Measurements from ENCODE around the gene DZIP1.
"Not testable (repeated sequence)": the region's sequence is repeated elsewhere in the genome, so short reads cannot be mapped to it uniquely, and the experiment has no call there.

The DZIP1 gene

GRCh38 chr13:95644601-95645052 lies at the start of gene DZIP1:
Gene DZIP1 (minus strand): TSS chr13:95644706. CDS start chr13:95642029, 2,677 bp downstream.
- no peak for DNase-seq

DNA sequence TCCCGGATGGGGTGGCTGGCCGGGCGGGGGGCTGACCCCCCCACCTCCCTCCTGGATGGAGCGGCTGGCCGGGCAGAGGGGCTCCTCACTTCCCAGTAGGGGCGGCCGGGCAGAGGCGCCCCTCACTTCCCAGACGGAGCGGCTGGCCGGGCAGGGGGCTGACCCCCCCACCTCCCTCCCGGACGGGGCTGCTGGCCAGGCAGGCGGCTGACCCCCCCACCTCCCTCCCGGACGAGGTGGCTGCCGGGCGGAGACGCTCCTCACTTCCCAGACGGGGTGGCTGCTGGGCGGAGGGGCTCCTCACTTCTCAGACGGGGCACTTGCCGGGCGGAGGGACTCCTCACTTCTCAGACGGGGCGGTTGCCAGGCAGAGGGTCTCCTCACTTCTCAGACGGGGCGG lies 46.5 kb upstream of the DZIP1 start:
- DNase-seq, result not testable (repeated sequence)

- DNase-seq, result no peak
These were observed 45.0 kb upstream of the DZIP1 start for GRCh38 chr13:95689582-95689926.

DNA sequence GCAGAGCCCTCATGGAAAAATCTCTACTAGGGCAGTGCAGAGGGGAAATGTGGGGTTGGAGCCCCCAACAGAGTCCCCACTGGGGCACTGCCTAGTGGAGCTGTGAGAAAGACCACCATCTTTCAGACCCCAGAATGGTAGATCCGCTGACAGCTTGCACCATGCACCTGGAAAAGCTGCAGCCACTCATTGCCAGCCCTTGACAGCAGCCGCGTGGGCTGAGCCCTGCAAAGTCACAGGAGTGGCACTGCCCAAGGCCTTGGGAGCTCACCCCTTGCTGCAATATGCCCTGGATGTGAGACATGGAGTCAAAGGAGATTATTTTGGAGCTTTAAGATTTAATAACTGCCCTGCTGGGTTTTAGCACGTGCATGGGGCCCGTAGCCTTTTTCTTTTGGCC lies 40.5 kb upstream of the DZIP1 start:
- not testable (repeated sequence) for DNase-seq

- no peak for DNase-seq
These were observed 39.9 kb upstream of the DZIP1 start for GRCh38 chr13:95684418-95684817.

GRCh38 chr13:95679722-95680121 lies 35.2 kb upstream of the DZIP1 start:
- no peak for DNase-seq

GRCh38 chr13:95678967-95679366 lies 34.5 kb upstream of the DZIP1 start:
- DNase-seq, result no peak

GRCh38 chr13:95677564-95678266 lies 33.2 kb upstream of the DZIP1 start:
- no peak for DNase-seq

DNA sequence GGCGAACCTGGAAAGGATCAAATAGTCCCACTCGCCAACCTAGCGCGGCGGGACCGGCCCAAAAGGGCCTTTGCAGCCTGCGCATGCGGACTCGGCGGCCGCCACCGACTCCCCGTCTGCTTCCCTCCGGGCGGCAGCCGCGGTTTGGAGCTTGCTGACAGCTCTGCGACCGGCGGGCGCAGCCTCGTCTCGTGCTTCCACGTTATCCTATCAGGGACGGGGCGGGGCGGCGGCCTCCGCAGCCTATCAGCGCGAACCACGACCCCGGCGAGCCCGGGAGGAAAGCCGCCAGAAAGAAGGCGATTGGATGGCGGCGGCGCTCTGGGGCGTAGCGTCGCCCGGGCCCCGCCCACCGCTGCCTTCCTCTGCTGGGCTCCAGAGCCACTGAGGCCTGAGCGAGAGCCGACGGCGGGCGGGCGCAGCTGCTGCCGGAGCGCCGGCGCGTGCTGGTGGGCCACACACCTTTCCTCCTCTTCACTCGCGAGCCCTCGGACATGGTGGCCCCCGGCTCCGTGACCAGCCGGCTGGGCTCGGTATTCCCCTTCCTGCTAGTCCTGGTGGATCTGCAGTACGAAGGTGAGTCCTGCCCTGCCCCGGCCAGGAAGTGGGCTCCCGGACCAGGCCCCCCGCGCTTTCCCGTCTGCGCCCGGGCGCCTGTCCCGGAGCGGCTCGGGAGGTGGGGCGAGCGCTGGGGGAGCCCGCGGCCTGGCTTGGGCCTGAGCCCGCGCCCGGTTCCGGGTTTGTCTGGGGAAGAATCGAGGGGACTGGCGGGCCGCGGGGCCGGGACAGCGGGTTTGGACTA lies 32.5 kb upstream of the DZIP1 start, which contains the start of gene DNAJC3:
DNAJC3 (plus strand) TSS at position 378 of the 802 bp plus-strand sequence; CDS start at position 495, 117 bp downstream.
- peak; percentile 97 for DNase-seq

DNA sequence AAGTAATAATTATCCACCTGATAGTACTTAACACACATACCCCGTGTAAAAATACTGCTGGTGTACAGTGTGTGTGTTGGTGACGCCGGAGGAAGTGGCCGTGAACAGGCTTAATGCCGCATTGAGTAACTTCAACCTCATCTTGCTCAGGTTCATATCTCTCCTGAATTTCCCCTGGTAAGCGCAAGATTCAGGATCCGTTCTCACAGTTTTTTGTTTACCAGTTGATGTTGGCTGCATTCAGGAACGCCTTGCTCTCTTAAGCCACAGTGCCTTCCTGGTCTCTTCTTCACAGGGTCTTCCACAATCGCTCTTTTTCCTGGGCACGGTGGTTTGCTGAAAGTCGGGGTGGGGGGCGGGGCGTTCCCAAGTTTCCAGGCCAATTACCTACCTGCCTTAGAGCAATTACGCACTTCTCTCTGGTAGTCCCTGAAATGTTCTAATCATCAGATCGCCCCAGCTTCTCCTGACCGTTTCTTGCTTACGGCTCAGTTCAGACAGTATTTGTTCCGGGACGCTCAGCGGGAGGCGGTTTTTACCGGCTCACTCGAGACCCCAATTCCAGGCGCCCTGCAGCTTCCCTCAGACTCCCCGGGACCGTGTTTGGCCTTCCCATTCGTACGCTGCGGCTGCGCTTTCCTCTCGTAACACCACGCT lies 31.7 kb upstream of the DZIP1 start:
- no peak for DNase-seq

DNA sequence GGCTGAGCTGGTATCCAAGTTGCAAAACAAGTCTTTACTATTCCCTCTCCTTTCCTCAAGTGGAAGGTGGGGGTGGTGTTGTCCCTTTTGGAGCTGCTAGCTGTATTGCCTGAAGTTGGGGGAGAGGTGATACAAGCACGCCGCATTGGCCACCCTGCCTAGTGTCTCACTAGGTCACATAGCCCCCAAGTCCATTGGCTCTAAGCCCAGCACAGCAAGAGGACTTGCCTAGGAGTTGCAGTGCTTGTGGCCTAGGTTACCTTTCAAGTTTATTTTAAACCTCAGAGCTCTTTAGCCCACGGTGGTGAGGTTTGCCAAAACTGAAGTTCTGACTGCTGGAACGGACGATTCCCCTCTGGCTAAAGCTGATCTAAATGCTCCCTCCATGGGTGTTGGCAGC lies 27.1 kb upstream of the DZIP1 start:
- no peak for DNase-seq

- not testable (repeated sequence) for DNase-seq
These were observed 22.7 kb upstream of the DZIP1 start for GRCh38 chr13:95667235-95667634.

DNA sequence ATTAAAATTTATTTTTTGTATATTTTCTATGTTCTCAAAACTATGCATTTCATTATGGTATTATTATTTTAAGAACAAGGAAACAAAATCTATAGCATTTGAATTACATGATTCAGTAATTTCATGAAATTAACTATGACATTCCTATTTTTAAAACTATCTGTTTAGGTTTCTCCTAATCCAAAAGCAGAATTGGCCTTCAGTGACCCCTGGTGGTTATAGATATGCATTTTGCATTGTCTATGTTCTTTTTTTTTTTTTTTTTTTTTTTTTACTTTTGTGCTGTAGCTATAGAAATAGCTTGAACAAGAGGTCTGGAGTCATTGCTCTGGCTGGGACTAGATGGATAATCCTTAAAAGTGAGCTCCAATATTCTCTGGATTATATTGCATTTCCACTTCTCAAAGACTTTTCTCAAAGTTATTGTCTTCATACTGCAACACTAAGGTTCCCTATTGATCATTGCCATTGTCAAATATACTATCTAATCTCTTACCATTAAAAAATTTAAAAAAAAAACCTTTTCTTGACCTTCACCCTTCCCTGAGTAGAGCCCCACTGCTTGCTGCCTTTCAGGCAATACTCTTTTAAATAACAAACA lies 16.6 kb upstream of the DZIP1 start:
- no peak for DNase-seq

DNA sequence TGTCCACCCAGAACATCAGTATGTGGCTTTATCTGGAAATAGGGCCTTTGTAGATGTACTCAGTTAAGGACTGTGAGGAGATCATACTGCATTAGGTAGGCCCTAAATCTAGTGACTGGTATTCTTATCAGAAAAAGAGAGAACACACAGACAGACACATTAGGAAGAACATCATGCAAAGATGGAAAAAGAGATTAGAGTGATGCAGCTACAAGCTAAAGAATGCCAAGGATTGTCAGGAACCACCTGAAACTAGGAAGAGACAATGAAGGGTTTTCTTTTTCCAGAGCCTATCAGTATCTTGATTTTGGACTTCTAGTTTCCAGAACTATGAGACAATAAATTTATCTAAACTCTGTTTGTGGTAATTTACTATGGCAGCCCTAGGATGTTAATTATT lies 15.0 kb upstream of the DZIP1 start:
- DNase-seq, result no peak

DNA sequence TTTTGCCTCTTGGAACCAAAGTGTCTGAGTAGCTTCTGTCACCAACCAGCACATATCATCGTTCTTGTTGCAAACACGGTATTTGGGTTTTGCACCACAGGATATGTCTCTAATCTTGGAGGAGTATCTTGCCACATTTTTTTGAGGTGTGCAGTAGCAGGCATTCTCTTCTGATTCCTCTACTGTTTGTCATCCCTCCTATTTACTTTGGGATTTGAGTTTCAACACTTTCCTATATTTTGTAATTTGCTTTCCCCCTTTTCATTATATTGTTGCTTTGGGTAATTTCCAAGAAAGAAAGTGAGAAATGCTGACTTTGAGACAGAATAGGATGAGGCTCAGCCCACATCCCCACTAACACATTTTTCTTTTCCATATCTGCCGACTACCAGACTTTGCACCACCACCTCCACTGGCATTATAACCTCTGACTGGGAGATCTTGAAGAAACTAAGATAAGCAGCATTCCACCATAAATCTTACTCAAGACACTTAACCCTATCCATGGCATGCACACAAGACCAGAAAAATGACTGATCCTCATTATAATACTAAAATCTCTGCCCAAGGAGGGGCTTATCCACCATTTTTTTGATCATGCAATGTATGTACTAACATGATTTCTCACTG lies 12.0 kb upstream of the DZIP1 start:
- no peak for DNase-seq

GRCh38 chr13:95652821-95653220 lies 8.3 kb upstream of the DZIP1 start:
- no peak for DNase-seq

- DNase-seq, result no peak
These were observed 7.8 kb upstream of the DZIP1 start for GRCh38 chr13:95652244-95652764.

- no peak for DNase-seq
These were observed 6.2 kb upstream of the DZIP1 start for GRCh38 chr13:95650696-95651095.

DNA sequence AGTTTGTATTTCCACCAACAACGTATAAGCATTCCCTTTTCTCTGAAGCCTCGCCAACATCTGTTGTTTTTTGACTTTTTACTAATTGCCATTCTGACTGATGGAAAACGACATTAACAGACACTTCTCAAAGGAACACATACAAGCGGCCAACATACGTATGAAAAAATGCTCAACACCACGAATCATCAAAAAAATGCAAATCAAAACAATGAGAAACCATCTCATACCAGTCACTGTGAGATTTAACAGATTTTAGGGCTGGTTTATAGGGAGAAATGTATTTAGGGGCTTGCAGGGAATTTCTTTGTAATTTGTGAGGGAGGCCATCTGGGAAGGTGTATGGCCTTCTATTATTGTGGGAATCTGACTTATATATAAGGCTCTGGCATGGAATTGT lies 2.8 kb upstream of the DZIP1 start:
- DNase-seq, result no peak

DNA sequence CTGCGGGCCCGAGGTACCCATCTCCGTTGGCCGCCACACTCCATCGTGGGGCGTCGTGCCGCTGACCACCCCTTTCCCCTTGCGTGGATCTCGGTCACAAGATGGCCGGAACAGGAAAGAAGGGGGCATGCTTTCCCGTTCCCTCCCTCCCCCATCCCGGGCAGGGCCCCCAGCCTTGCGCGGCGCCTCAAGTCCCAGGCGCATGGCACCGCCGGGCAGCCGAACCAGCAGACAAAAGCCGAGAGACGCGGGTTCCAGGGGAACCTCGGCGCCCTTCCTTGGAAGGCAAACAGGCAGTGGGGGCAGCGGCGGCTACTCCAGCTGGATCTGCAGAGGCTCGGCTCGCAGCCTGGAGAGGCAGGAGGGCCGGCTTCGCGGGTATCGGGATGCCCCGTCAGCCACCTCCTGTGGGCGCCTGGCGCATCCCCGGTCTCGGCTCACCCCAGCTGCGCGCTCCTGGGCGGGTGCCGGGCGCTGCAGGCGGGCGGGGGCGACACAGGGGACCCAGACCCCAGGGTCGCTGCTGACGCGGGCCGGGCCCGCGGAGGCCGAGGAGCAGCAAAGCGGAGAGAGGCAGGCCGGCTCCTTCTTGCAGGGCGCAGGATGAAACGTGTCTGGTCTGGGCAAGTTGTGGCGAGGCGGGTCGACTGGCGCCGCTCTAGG lies 439 bp downstream of the DZIP1 start:
- no peak for DNase-seq

GRCh38 chr13:95643571-95643935 lies 953 bp downstream of the DZIP1 start:
- no peak for DNase-seq

GRCh38 chr13:95642999-95643398 lies 1.5 kb downstream of the DZIP1 start:
- DNase-seq, result no peak

Data from stimulated activated CD4-positive, alpha-beta T cell treated with anti-CD3 and anti-CD28 coated beads, Interleukin-12 subunit alpha, Interleukin-12 subunit beta, amount 100 ng/mL, for 4 hours (primary cell).